SU-DHL-6 (cell line): ENCODE results near the gene CASQ2.

Experiments
- H2AFZ ChIP-seq: fragments of 200-600 bp; sonication (generic); 2 replicates; pipeline ENCODE4 v1.6.1; 2014; ENCODE audit warnings: low read depth, mild to moderate bottlenecking, moderate library complexity, mixed read lengths, antibody characterized with exemption, low read length; ENCODE audit not compliant: severe bottlenecking
- H3F3A ChIP-seq: fragments of 200-600 bp; shearing (Covaris generic); 2 replicates; pipeline ENCODE4 v1.6.0; 2016; ENCODE audit warnings: antibody characterized with exemption, mild to moderate bottlenecking; ENCODE audit not compliant: insufficient read depth
- H3K27ac ChIP-seq: fragments of 200-600 bp; sonication (generic); 2 replicates; pipeline ENCODE4 v1.5.1; 2016; ENCODE audit warnings: low read depth, mild to moderate bottlenecking, low read length, moderate library complexity, mixed read lengths
- H3K27me3 ChIP-seq: fragments of 200-600 bp; sonication (generic), shearing (Covaris generic); 2 replicates; pipeline ENCODE4 v1.6.0; 2014; ENCODE audit warnings: mild to moderate bottlenecking, low read length
- H3K36me3 ChIP-seq: fragments of 200-600 bp; sonication (generic); 2 replicates; pipeline ENCODE4 v1.6.1; 2014; ENCODE audit warnings: mild to moderate bottlenecking, low read length, mixed read lengths
- H3K4me2 ChIP-seq: fragments of 300-600, 200-600 bp; shearing (Covaris generic), sonication (generic); 2 replicates; pipeline ENCODE4 v1.6.0; 2014; ENCODE audit warnings: low read length, low read depth, mild to moderate bottlenecking; ENCODE audit not compliant: poor library complexity, severe bottlenecking
- H3K4me3 ChIP-seq: fragments of 200-600 bp; sonication (generic); 2 replicates; pipeline ENCODE4 v1.5.1; 2014; ENCODE audit warnings: antibody characterized with exemption, low read length, mild to moderate bottlenecking, mixed read lengths; ENCODE audit not compliant: insufficient read depth, poor library complexity, severe bottlenecking
- H3K79me2 ChIP-seq: fragments of 200-600 bp; sonication (generic); 2 replicates; pipeline ENCODE4 v1.6.1; 2014; ENCODE audit warnings: mild to moderate bottlenecking, low read length, moderate library complexity; ENCODE audit not compliant: insufficient read depth
- H3K9ac ChIP-seq: fragments of 200-600 bp; sonication (generic); 2 replicates; pipeline ENCODE4 v1.7.0; 2014; ENCODE audit warnings: mild to moderate bottlenecking, low read length
- H3K9me2 ChIP-seq: fragments of 200-600 bp; sonication (generic); replicated peaks from 2 replicates; pipeline ENCODE4 v1.6.1; 2014; ENCODE audit warnings: low read length; ENCODE audit not compliant: insufficient read depth
- H3K9me3 ChIP-seq: fragments of 200-600 bp; sonication (generic); 2 replicates; pipeline ENCODE4 v1.6.1; 2014; ENCODE audit warnings: low read length, mixed read lengths; ENCODE audit not compliant: insufficient read depth
- H4K20me1 ChIP-seq: fragments of 200-600 bp; sonication (generic); 2 replicates; pipeline ENCODE4 v1.6.1; 2014; ENCODE audit warnings: low read depth, mild to moderate bottlenecking, antibody characterized with exemption, low read length, moderate library complexity, mixed read lengths
- CTCF ChIP-seq: fragments of 200-600 bp; sonication (generic); IDR thresholded peaks from one replicate; pipeline ENCODE4 v1.5.1; 2017; ENCODE audit warnings: antibody characterized with exemption, mild to moderate bottlenecking, low read length, moderate library complexity; ENCODE audit not compliant: insufficient read depth, poor library complexity, severe bottlenecking
- EZH2phosphoT487 ChIP-seq: fragments of 200-600 bp; sonication (generic), shearing (Covaris generic); conservative IDR thresholded peaks from 2 replicates; pipeline ENCODE4 v1.6.1; 2018; ENCODE audit warnings: mild to moderate bottlenecking, antibody characterized with exemption, low read length, moderate library complexity, mixed read lengths

Gene CASQ2

GRCh38 chr1:115669002-115669673 is 99.4 kb downstream of the CASQ2 start:
- no peaks in the 10 kb centered on the region for H3K27me3 ChIP-seq
- TF ChIP-seq EZH2phosphoT487 (no peak), CTCF (no peak)
- H4K20me1 ChIP-seq, result no peaks in the 10 kb centered on the region
- H3K27ac ChIP-seq, result no peak overlapping the region
- H3K9ac ChIP-seq, result no peak overlapping the region
- no peak overlapping the region for H2AFZ ChIP-seq
- no peaks in the 10 kb centered on the region for H3K36me3 ChIP-seq
- no peaks in the 10 kb centered on the region for H3K9me3 ChIP-seq
- no peaks in the 10 kb centered on the region for H3K79me2 ChIP-seq
- no peak overlapping the region for H3K4me2 ChIP-seq
- H3F3A ChIP-seq, result no peaks in the 10 kb centered on the region
- no peaks in the 10 kb centered on the region for H3K9me2 ChIP-seq
- H3K4me3 ChIP-seq, result no peak overlapping the region

- no peak for TF ChIP-seq EZH2phosphoT487
- no peak for TF ChIP-seq CTCF
- H2AFZ ChIP-seq, result no peak overlapping the region
- no peaks in the 10 kb centered on the region for H3K27me3 ChIP-seq
- H3K9me3 ChIP-seq, result no peaks in the 10 kb centered on the region
- H3K4me3 ChIP-seq, result no peak overlapping the region
- no peaks in the 10 kb centered on the region for H3K79me2 ChIP-seq
- H4K20me1 ChIP-seq, result no peaks in the 10 kb centered on the region
- no peak overlapping the region for H3K9ac ChIP-seq
- no peaks in the 10 kb centered on the region for H3K9me2 ChIP-seq
- no peak overlapping the region for H3K27ac ChIP-seq
- no peak overlapping the region for H3K4me2 ChIP-seq
- H3F3A ChIP-seq, result no peaks in the 10 kb centered on the region
- no peaks in the 10 kb centered on the region for H3K36me3 ChIP-seq
Observed at GRCh38 chr1:115668579-115668978, 99.9 kb downstream of the CASQ2 start.

GRCh38 chr1:115666702-115667101 is 101.8 kb downstream of the CASQ2 start:
- Histone ChIP-seq H4K20me1 (no peaks in the 10 kb centered on the region), H3K9ac (no peak overlapping the region), H3K27me3 (no peaks in the 10 kb centered on the region), H3K4me2 (no peak overlapping the region), H3K4me3 (no peak overlapping the region), H3F3A (no peaks in the 10 kb centered on the region), H3K36me3 (no peaks in the 10 kb centered on the region), H3K79me2 (no peaks in the 10 kb centered on the region), H2AFZ (no peak overlapping the region), H3K9me2 (no peaks in the 10 kb centered on the region), H3K27ac (no peak overlapping the region), H3K9me3 (no peaks in the 10 kb centered on the region)
- no peak for TF ChIP-seq EZH2phosphoT487
- no peak for TF ChIP-seq CTCF
